Measurements from ENCODE around the gene HGFAC.

DNA sequence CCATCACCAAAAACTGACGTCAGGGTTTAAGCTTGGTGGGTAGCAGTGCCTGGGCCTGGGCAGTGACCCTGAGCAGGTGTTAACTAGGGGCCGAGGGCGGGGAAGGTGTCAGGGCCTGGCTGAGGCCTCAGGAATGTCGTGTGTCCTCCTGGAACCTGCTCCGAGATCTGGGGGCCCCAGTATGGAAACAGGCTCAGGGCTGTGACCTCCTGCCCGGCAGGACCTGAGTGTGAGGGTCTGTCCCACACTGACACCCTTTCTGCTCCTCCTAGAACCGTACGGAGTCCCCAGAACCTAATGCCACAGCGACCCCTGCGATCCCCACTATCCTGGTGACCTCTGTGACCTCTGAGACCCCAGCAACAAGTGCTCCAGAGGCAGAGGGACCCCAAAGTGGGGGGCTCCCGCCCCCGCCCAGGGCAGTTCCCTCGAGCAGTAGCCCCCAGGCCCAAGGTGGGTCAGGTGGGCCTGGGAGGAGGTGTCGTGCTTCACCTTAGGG lies 741 bp downstream of the HGFAC start:
- TF ChIP-seq, protein P1, sequence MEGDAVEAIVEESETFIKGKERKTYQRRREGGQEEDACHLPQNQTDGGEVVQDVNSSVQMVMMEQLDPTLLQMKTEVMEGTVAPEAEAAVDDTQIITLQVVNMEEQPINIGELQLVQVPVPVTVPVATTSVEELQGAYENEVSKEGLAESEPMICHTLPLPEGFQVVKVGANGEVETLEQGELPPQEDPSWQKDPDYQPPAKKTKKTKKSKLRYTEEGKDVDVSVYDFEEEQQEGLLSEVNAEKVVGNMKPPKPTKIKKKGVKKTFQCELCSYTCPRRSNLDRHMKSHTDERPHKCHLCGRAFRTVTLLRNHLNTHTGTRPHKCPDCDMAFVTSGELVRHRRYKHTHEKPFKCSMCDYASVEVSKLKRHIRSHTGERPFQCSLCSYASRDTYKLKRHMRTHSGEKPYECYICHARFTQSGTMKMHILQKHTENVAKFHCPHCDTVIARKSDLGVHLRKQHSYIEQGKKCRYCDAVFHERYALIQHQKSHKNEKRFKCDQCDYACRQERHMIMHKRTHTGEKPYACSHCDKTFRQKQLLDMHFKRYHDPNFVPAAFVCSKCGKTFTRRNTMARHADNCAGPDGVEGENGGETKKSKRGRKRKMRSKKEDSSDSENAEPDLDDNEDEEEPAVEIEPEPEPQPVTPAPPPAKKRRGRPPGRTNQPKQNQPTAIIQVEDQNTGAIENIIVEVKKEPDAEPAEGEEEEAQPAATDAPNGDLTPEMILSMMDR (IDR thresholded peaks at IDR 0.05), result no peak
- no peak for TF ChIP-seq POLR2A (IDR thresholded peaks at IDR 0.05)

Data from sigmoid colon (tissue), 3 donors.